OCI-LY1 (cell line): ENCODE data around the gene WEE1.

Experiments used
- H2AFZ ChIP-seq: fragments of 200-600 bp; sonication (generic), shearing (Covaris generic); 2 replicates; pipeline ENCODE4 v1.6.0; 2014; ENCODE audit warnings: antibody characterized with exemption, mild to moderate bottlenecking, low read length
- H3F3A ChIP-seq: fragments of 200-600 bp; sonication (generic), shearing (Covaris generic); 2 replicates; pipeline ENCODE4 v1.6.0; 2014; ENCODE audit warnings: mild to moderate bottlenecking, antibody characterized with exemption, low read length, moderate library complexity; ENCODE audit not compliant: insufficient read depth
- H3K27ac ChIP-seq: fragments of 200-600 bp; sonication (generic); 2 replicates; pipeline ENCODE4 v1.5.1; 2014; ENCODE audit warnings: low read length, mixed run types, mild to moderate bottlenecking, low read depth; ENCODE audit not compliant: poor library complexity, severe bottlenecking
- H3K27me3 ChIP-seq: fragments of 200-600 bp; sonication (generic); 2 replicates; pipeline ENCODE4 v1.6.0; 2014; ENCODE audit warnings: antibody characterized with exemption, mild to moderate bottlenecking, low read length, moderate library complexity; ENCODE audit not compliant: insufficient read depth
- H3K36me3 ChIP-seq: fragments of 200-600 bp; sonication (generic); 2 replicates; pipeline ENCODE4 v1.6.1; 2014; ENCODE audit warnings: mild to moderate bottlenecking, antibody characterized with exemption, low read length, moderate library complexity, mixed read lengths; ENCODE audit not compliant: insufficient read depth
- H3K4me1 ChIP-seq: fragments of 200-600 bp; sonication (generic); 2 replicates; pipeline ENCODE4 v1.5.1; 2014; ENCODE audit warnings: mild to moderate bottlenecking, low read length, moderate library complexity; ENCODE audit not compliant: insufficient read depth, severe bottlenecking
- H3K4me2 ChIP-seq: fragments of 200-600 bp; sonication (generic), shearing (Covaris generic); 2 replicates; pipeline ENCODE4 v1.6.1; 2014; ENCODE audit warnings: low read length
- H3K4me3 ChIP-seq: fragments of 200-600 bp; sonication (generic); 2 replicates; pipeline ENCODE4 v1.5.1; 2014; ENCODE audit warnings: low read length, low read depth, mild to moderate bottlenecking, mixed read lengths; ENCODE audit not compliant: poor library complexity, severe bottlenecking
- H3K79me2 ChIP-seq: fragments of 200-600 bp; shearing (Covaris generic); 2 replicates; pipeline ENCODE4 v1.6.1; 2016; ENCODE audit warnings: mixed run types, low read length, mixed read lengths; ENCODE audit not compliant: insufficient read depth
- H3K9ac ChIP-seq: fragments of 200-600 bp; sonication (generic), shearing (Covaris generic); 2 replicates; pipeline ENCODE4 v1.6.1; 2014; ENCODE audit warnings: mild to moderate bottlenecking, low read length, mixed read lengths
- H3K9me2 ChIP-seq: fragments of 200-600 bp; sonication (generic), shearing (Covaris generic); 2 replicates; pipeline ENCODE4 v1.6.1; 2014; ENCODE audit warnings: low read depth, mild to moderate bottlenecking, low read length, mixed read lengths
- H3K9me3 ChIP-seq: fragments of 200-600 bp; shearing (Covaris generic); 2 replicates; pipeline ENCODE4 v1.6.1; 2014; ENCODE audit warnings: low read length, mixed read lengths
- H4K20me1 ChIP-seq: fragments of 200-600 bp; sonication (generic), shearing (Covaris generic); 2 replicates; pipeline ENCODE4 v1.6.0; 2016; ENCODE audit warnings: mild to moderate bottlenecking, low read length; ENCODE audit not compliant: insufficient read depth
- EZH2 ChIP-seq: fragments of 200-600 bp; sonication (generic), shearing (Covaris generic); IDR thresholded peaks from 2 replicates; pipeline ENCODE4 v1.8.0; 2017; ENCODE audit warnings: borderline replicate concordance, mixed run types, mild to moderate bottlenecking, antibody characterized with exemption, low read length, moderate library complexity, mixed read lengths
- TF ChIP-seq, protein P1 (sequence below): fragments of 200-600 bp; sonication (generic), shearing (Covaris generic); IDR thresholded peaks from 2 replicates; pipeline ENCODE4 v1.5.1; 2017; ENCODE audit warnings: mild to moderate bottlenecking, antibody characterized with exemption, low read length, moderate library complexity, mixed read lengths

WEE1 gene

DNA sequence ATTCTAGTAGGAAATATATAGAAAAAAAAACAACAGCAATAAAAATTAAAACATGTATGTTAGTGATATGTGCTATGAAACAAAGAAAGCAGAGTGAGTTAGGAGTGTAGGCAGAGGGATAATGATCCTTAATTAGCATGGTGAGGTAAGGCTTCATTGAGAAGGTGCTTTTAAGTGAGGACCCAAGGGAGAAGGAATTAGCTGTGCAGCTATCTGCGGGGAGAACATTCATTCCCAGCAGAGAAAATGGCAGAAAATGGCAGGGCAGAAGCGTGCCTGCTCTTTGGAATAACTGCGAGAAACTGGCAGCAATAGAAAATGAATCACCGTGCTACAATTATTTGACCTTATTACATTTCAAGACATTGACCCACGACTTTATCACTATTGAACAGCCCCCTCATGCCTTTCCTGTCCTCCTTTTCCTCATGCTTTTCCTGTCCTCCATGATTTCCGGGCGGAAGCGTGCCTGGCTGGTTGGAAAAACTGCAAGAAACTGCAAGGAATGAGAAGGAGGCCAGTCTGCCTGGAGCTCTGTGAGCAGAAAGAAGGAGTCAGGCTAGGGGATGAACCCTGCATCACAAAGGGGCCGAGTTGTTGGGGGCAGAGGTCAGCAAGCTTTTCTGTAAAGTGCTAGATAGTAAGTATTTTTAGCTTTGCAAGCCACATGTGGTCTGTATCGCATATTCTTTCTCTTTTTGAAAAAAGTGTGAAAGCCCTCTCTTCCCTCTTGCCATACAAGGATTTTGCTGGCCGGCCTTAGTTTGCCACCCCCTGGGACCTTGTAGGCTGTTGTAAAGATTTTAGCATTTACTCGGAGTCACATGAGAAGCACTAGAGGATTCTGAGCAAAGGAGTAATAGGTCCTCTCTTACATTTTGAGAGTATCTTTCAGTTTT is 53.3 kb downstream of the WEE1 start:
- Histone ChIP-seq H3K4me2 (peak overlapping the region; percentile 28; the same call in 1 of the 2 replicates), H3K9ac (peak overlapping the region; percentile 24; the same call in 1 of the 2 replicates), H3K36me3 (no peaks in the 10 kb centered on the region), H3F3A (no peaks in the 10 kb centered on the region), H4K20me1 (no peaks in the 10 kb centered on the region), H3K27me3 (no peaks in the 10 kb centered on the region), H3K4me1 (peaks cover 59% of the 10 kb centered on the region), H2AFZ (no peak overlapping the region), H3K9me2 (no peaks in the 10 kb centered on the region), H3K79me2 (no peaks in the 10 kb centered on the region), H3K9me3 (no peaks in the 10 kb centered on the region), H3K4me3 (no peak overlapping the region), H3K27ac (peak overlapping the region; percentile 59)
- TF ChIP-seq, protein P1, sequence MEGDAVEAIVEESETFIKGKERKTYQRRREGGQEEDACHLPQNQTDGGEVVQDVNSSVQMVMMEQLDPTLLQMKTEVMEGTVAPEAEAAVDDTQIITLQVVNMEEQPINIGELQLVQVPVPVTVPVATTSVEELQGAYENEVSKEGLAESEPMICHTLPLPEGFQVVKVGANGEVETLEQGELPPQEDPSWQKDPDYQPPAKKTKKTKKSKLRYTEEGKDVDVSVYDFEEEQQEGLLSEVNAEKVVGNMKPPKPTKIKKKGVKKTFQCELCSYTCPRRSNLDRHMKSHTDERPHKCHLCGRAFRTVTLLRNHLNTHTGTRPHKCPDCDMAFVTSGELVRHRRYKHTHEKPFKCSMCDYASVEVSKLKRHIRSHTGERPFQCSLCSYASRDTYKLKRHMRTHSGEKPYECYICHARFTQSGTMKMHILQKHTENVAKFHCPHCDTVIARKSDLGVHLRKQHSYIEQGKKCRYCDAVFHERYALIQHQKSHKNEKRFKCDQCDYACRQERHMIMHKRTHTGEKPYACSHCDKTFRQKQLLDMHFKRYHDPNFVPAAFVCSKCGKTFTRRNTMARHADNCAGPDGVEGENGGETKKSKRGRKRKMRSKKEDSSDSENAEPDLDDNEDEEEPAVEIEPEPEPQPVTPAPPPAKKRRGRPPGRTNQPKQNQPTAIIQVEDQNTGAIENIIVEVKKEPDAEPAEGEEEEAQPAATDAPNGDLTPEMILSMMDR = no peak
- TF ChIP-seq EZH2 = no peak

DNA sequence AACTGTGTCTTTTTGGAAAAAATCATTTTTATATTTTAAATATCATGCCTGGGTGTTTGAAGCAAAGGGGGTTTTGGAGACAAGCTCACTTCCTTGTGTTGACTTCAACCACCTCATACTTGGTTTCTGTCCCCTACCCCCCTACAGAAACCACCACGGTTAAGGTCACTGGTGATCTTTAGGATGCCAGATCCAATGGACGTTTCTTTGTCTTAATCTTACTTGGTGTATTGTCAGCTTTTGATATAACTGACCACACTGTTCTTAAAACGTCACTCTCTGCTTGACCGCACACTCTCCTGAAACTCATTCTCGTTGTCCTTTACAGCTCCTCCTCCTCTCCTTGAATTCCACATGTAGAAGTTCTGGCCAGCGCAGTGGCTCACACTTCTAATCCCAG is 55.6 kb downstream of the WEE1 start:
- H3K9me3 ChIP-seq = peaks cover 8% of the 10 kb centered on the region
- H3K9ac ChIP-seq = no peak overlapping the region; the same call in 1 of the 2 replicates
- H3K27ac ChIP-seq = peak overlapping the region; percentile 65

DNA sequence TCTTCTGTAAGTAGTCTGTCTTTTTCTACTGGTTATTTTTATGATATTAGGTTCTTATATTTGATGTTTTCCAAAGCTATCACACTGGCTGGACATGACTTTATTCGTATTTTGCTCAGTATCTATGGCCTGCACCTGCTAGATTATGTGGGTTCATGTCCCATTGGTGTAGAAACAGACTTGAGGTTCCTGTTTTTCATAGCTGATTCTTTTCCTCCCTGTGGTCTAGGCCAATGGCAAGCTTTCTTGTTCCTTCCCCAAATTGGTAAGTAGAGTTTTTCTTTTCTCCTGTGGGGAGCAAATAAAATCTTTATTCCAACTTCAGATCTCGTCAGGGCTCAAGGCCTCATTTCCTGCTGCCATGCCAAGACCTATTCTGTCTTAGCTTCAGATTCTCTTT is 60.2 kb downstream of the WEE1 start:
- no peaks in the 10 kb centered on the region for H4K20me1 ChIP-seq
- H3K4me2 ChIP-seq = no peak overlapping the region
- no peak overlapping the region for H2AFZ ChIP-seq
- peaks cover 12% of the 10 kb centered on the region for H3K4me1 ChIP-seq
- H3K79me2 ChIP-seq = no peaks in the 10 kb centered on the region
- TF ChIP-seq EZH2 = no peak
- TF ChIP-seq, protein P1 = no peak
- peaks cover 9% of the 10 kb centered on the region for H3K9me3 ChIP-seq
- H3K9ac ChIP-seq = no peak overlapping the region
- no peaks in the 10 kb centered on the region for H3F3A ChIP-seq
- no peak overlapping the region for H3K4me3 ChIP-seq
- H3K27me3 ChIP-seq = no peaks in the 10 kb centered on the region
- no peak overlapping the region for H3K27ac ChIP-seq
- no peaks in the 10 kb centered on the region for H3K9me2 ChIP-seq
- H3K36me3 ChIP-seq = peaks cover 5% of the 10 kb centered on the region; the same call in 1 of the 2 replicates

More for the DNA sequence above, 55.6 kb downstream of the WEE1 start:
- no peaks in the 10 kb centered on the region for H3F3A ChIP-seq
- H3K27me3 ChIP-seq = no peaks in the 10 kb centered on the region
- no peaks in the 10 kb centered on the region for H3K9me2 ChIP-seq
- no peaks in the 10 kb centered on the region for H4K20me1 ChIP-seq
- H3K79me2 ChIP-seq = no peaks in the 10 kb centered on the region
- H3K4me2 ChIP-seq = no peak overlapping the region; the same call in 1 of the 2 replicates
- no peak overlapping the region for H3K4me3 ChIP-seq
- H3K36me3 ChIP-seq = peaks cover 5% of the 10 kb centered on the region; the same call in 1 of the 2 replicates
- H3K4me1 ChIP-seq = peaks cover 56% of the 10 kb centered on the region
- H2AFZ ChIP-seq = peak overlapping the region; percentile 71
- TF ChIP-seq EZH2 = no peak
- TF ChIP-seq, protein P1 = no peak
